NCI-H2171 treated with DMSO at 0.1 percent for 48 hours (cell line): ENCODE results near the gene MICAL2.

Experiments used
- DNase-seq: peaks from one replicate; lab custom pipeline; 2025; lab: John Stamatoyannopoulos, UW

The MICAL2 gene

GRCh38 chr11:12098601-12099000 is 11.8 kb upstream of the MICAL2 start:
- no peak for DNase-seq

- DNase-seq = no peak
These were observed 11.1 kb upstream of the MICAL2 start for GRCh38 chr11:12099132-12099873.

GRCh38 chr11:12100429-12100828 is 10.0 kb upstream of the MICAL2 start:
- DNase-seq = no peak

GRCh38 chr11:12100841-12101242 is 9.5 kb upstream of the MICAL2 start:
- DNase-seq = no peak

GRCh38 chr11:12101318-12101717 is 9.1 kb upstream of the MICAL2 start:
- no peak for DNase-seq

GRCh38 chr11:12102588-12103410 is 7.6 kb upstream of the MICAL2 start:
- DNase-seq = no peak

- DNase-seq = no peak
These were observed 6.8 kb upstream of the MICAL2 start for GRCh38 chr11:12103411-12104225.

GRCh38 chr11:12105471-12105870 is 4.9 kb upstream of the MICAL2 start:
- DNase-seq = no peak

GRCh38 chr11:12106101-12106500 is 4.3 kb upstream of the MICAL2 start:
- DNase-seq = no peak

- no peak for DNase-seq
These were observed 3.9 kb upstream of the MICAL2 start for GRCh38 chr11:12106501-12106900.

- DNase-seq = no peak
These were observed 1.4 kb upstream of the MICAL2 start for GRCh38 chr11:12108875-12109453.

- DNase-seq = no peak
These were observed 696 bp upstream of the MICAL2 start for GRCh38 chr11:12109591-12110196.

GRCh38 chr11:12110714-12111548 is 541 bp downstream of the MICAL2 start:
- peak; percentile 43 for DNase-seq

GRCh38 chr11:12111549-12112520 is 1.4 kb downstream of the MICAL2 start:
- peak; percentile 19 for DNase-seq

- DNase-seq = no peak
These were observed 2.4 kb downstream of the MICAL2 start for GRCh38 chr11:12112750-12113149.

- no peak for DNase-seq
These were observed 2.9 kb downstream of the MICAL2 start for GRCh38 chr11:12113294-12113693.

- DNase-seq = no peak
These were observed 4.0 kb downstream of the MICAL2 start for GRCh38 chr11:12114193-12115033.

- no peak for DNase-seq
These were observed 6.1 kb downstream of the MICAL2 start for GRCh38 chr11:12116425-12117032.
